ENCODE measurements around the gene UBIAD1. TPM values are rescaled to one million over a fixed set of nuclear protein-coding genes. Genes with fewer than 3 reads are reported as not detected.

UBIAD1 gene
- total RNA-seq, 1 experiment from 2014 or later = 14.8 TPM

DNA sequence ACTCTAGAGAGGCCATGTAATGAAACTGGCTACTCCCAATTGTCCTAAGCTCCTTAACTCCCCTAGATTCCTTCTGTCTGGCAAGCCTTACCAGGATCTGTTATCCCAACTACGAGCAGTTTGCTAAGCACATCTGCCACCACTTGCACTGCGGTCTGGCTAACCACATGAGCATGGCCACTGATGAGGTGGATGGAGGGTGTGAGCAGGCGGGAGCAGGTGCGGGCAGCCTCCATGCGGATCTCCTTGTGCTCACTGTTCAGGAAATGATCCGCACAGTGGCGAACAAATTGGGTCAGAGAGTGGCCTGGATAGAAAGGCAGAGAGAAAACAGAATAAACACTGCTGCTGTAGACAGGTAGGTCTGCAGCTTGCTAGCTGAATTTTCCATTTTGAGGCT lies 34.7 kb upstream of the UBIAD1 start:
- H3K9me3 ChIP-seq (ENCODE audit: low read length) = no peaks in the 10 kb centered on the region
- H3K4me2 ChIP-seq (ENCODE audit: low read length) = no peak overlapping the region
- no peak overlapping the region for H3K27ac ChIP-seq (ENCODE audit: low read length)
- H3K9ac ChIP-seq (ENCODE audit: low read length) = no peak overlapping the region
- H3K27me3 ChIP-seq (ENCODE audit: low read length) = no peaks in the 10 kb centered on the region
- H3F3A ChIP-seq (ENCODE audit: low read length, unreplicated experiment) = no peaks in the 10 kb centered on the region
- DNase-seq = no peak
- no peaks in the 10 kb centered on the region for H3K79me2 ChIP-seq (ENCODE audit: low read length)
- ChIA-PET POLR2A (ENCODE audit: unreplicated experiment) (no interaction called here), CTCF (no interaction called here)
- no TSS peak for BruUV-seq (replicated peaks)
- H4K20me1 ChIP-seq (ENCODE audit: low read length) = no peaks in the 10 kb centered on the region
- no peaks in the 10 kb centered on the region for H3K9me2 ChIP-seq (replicated peaks; ENCODE audit: low read length)
- peaks cover 9% of the 10 kb centered on the region for H3K4me1 ChIP-seq (ENCODE audit: insufficient read depth, low read length)
- TF ChIP-seq EZH2phosphoT487 (IDR thresholded peaks at IDR 0.05; ENCODE audit: borderline replicate concordance, low read length) (no peak), EZH2 (IDR thresholded peaks at IDR 0.05; ENCODE audit: low read length, unreplicated experiment) (no peak)
- TF ChIP-seq, protein P1, sequence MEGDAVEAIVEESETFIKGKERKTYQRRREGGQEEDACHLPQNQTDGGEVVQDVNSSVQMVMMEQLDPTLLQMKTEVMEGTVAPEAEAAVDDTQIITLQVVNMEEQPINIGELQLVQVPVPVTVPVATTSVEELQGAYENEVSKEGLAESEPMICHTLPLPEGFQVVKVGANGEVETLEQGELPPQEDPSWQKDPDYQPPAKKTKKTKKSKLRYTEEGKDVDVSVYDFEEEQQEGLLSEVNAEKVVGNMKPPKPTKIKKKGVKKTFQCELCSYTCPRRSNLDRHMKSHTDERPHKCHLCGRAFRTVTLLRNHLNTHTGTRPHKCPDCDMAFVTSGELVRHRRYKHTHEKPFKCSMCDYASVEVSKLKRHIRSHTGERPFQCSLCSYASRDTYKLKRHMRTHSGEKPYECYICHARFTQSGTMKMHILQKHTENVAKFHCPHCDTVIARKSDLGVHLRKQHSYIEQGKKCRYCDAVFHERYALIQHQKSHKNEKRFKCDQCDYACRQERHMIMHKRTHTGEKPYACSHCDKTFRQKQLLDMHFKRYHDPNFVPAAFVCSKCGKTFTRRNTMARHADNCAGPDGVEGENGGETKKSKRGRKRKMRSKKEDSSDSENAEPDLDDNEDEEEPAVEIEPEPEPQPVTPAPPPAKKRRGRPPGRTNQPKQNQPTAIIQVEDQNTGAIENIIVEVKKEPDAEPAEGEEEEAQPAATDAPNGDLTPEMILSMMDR (conservative IDR thresholded peaks at IDR 0.05; ENCODE audit: low read depth, low read length) = no peak
- H2AFZ ChIP-seq (ENCODE audit: low read length) = no peak overlapping the region
- ATAC-seq = no peak
- intact Hi-C loops (cut with micrococcal nuclease) = no loop called here
- peaks cover 48% of the 10 kb centered on the region for H3K36me3 ChIP-seq (ENCODE audit: low read depth, low read length)
- H3K4me3 ChIP-seq (ENCODE audit: low read length) = no peak overlapping the region

DNA sequence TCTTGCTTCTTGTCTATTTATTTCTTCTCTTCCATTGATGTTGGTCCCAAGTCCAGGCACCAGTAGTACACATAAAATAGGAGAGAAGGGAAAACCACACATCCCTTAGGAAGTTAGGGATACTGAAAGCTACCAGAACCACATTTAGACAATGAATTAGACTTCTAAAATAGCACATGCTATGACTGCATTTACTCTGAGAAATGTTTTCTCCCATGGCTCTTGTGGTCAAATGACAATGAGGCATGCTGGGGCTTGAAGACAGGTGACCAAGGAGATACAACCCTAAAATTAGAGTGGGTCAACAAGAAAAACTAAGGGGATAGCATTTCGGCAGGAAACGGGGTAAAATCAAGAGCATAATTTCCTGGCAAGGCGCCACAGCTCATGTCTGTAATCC lies 27.8 kb upstream of the UBIAD1 start:
- no peak overlapping the region for H3K4me3 ChIP-seq (ENCODE audit: low read length)
- H3K27ac ChIP-seq (ENCODE audit: low read length) = no peak overlapping the region
- no peaks in the 10 kb centered on the region for H4K20me1 ChIP-seq (ENCODE audit: low read length)
- H3K79me2 ChIP-seq (ENCODE audit: low read length) = no peaks in the 10 kb centered on the region
- H3K9me3 ChIP-seq (ENCODE audit: low read length) = no peaks in the 10 kb centered on the region
- no peak for ATAC-seq
- no peak overlapping the region for H3K9ac ChIP-seq (ENCODE audit: low read length)
- no peaks in the 10 kb centered on the region for H3K4me1 ChIP-seq (ENCODE audit: insufficient read depth, low read length)
- no peak overlapping the region for H3K4me2 ChIP-seq (ENCODE audit: low read length)
- no peaks in the 10 kb centered on the region for H3K27me3 ChIP-seq (ENCODE audit: low read length)
- intact Hi-C loops (cut with micrococcal nuclease) = no loop called here
- H2AFZ ChIP-seq (ENCODE audit: low read length) = no peak overlapping the region
- ChIA-PET CTCF (no interaction called here), POLR2A (ENCODE audit: unreplicated experiment) (no interaction called here)
- TF ChIP-seq EZH2phosphoT487 (IDR thresholded peaks at IDR 0.05; ENCODE audit: borderline replicate concordance, low read length) = no peak
- TF ChIP-seq, protein P1 (conservative IDR thresholded peaks at IDR 0.05; ENCODE audit: low read depth, low read length) = no peak
- TF ChIP-seq EZH2 (IDR thresholded peaks at IDR 0.05; ENCODE audit: low read length, unreplicated experiment) = no peak
- H3F3A ChIP-seq (ENCODE audit: low read length, unreplicated experiment) = no peaks in the 10 kb centered on the region
- no peak for DNase-seq
- no TSS peak for BruUV-seq (replicated peaks)
- H3K36me3 ChIP-seq (ENCODE audit: low read depth, low read length) = peaks cover 33% of the 10 kb centered on the region
- no peaks in the 10 kb centered on the region for H3K9me2 ChIP-seq (replicated peaks; ENCODE audit: low read length)

DNA sequence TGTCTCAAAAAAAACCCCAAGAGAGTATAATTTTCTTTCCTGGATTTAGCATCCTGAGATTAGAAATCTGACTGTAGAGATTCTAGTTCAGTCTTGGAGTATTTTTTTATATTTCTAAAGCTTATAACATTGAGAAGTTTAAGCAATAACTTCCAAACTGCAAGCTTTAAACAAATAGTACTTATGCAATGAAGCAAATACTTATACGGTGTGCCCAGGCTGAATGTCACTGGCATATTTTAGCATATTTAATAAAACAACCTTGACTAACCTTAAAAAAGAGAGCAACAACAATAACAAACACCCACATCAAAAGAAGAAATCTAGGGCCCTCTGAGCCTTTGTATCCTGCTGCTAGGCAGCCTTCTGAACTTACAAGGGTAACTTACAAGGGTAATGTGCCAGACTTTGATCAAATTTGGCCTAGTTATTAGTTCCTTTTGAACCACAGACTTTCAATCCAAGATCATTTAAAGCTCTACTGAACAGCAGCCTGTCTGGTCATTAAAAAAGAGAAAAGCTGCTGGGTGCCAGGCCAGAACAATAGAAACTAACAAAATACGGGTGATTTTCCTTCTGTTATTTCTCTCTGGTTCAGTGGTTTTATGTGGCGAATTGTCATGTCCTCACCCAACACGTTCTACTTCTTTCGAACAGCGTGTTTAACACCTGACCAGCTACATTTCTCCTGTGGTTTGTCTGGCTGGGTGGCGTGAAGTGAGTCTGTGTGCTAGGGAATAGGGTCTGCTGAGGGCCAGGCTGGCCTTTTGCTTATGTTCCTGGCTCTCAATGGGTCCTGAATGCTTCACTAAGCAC lies 26.9 kb upstream of the UBIAD1 start:
- no TSS peak for BruUV-seq (replicated peaks)
- POLR2A ChIA-PET (ENCODE audit: unreplicated experiment) = no interaction called here
- DNase-seq (no peak), ATAC-seq (no peak)
- no peaks in the 10 kb centered on the region for H3K9me3 ChIP-seq (ENCODE audit: low read length)
- intact Hi-C loops (cut with micrococcal nuclease) = no loop called here
- no peaks in the 10 kb centered on the region for H3K4me1 ChIP-seq (ENCODE audit: insufficient read depth, low read length)
- CTCF ChIA-PET = no interaction called here
- no peaks in the 10 kb centered on the region for H3K79me2 ChIP-seq (ENCODE audit: low read length)
- H3K36me3 ChIP-seq (ENCODE audit: low read depth, low read length) = peaks cover 27% of the 10 kb centered on the region
- no peak overlapping the region for H3K4me3 ChIP-seq (ENCODE audit: low read length)
- no peak overlapping the region for H3K4me2 ChIP-seq (ENCODE audit: low read length)
- no peaks in the 10 kb centered on the region for H3K9me2 ChIP-seq (replicated peaks; ENCODE audit: low read length)
- TF ChIP-seq EZH2 (IDR thresholded peaks at IDR 0.05; ENCODE audit: low read length, unreplicated experiment) (no peak), EZH2phosphoT487 (IDR thresholded peaks at IDR 0.05; ENCODE audit: borderline replicate concordance, low read length) (no peak)
- TF ChIP-seq, protein P1 (conservative IDR thresholded peaks at IDR 0.05; ENCODE audit: low read depth, low read length) = no peak
- no peaks in the 10 kb centered on the region for H3K27me3 ChIP-seq (ENCODE audit: low read length)
- H3K27ac ChIP-seq (ENCODE audit: low read length) = no peak overlapping the region
- no peak overlapping the region for H3K9ac ChIP-seq (ENCODE audit: low read length)
- H3F3A ChIP-seq (ENCODE audit: low read length, unreplicated experiment) = no peaks in the 10 kb centered on the region
- no peaks in the 10 kb centered on the region for H4K20me1 ChIP-seq (ENCODE audit: low read length)
- H2AFZ ChIP-seq (ENCODE audit: low read length) = no peak overlapping the region
